Mammary epithelial cell (primary cell): ENCODE measurements around the gene LIMS2.

Source experiments
- CTCF ChIP-seq, 2 donors: IDR thresholded peaks in 1 of 2; conservative IDR thresholded peaks in 1 of 2; 2 replicates each; pipeline ENCODE4 v1.5.1; 2011 to 2012; ENCODE audit warnings: inconsistent platforms in 2 of 2, low read length in 2 of 2, mild to moderate bottlenecking in 2 of 2, control low read depth in 1 of 2, low read depth in 1 of 2; ENCODE audit not compliant: insufficient read depth in 1 of 2; ENCODE audit errors: extremely low read depth in 1 of 2
- EZH2 ChIP-seq: IDR thresholded peaks from 2 replicates; pipeline ENCODE4 v1.6.1; 2012; ENCODE audit warnings: low read length, inconsistent platforms, borderline replicate concordance

- TF ChIP-seq CTCF (conservative IDR thresholded peaks at IDR 0.05 in 1 of 2, IDR thresholded peaks at IDR 0.05 in 1 of 2; ENCODE audit: extremely low read depth in 1 of 2, insufficient read depth in 1 of 2, low read depth in 1 of 2, low read length in 2 of 2): no peak
- no peak for TF ChIP-seq EZH2
Observed at GRCh38 chr2:127611076-127611925, 64.0 kb downstream of the LIMS2 start.
